ENCODE data around the gene FOS.

DNA sequence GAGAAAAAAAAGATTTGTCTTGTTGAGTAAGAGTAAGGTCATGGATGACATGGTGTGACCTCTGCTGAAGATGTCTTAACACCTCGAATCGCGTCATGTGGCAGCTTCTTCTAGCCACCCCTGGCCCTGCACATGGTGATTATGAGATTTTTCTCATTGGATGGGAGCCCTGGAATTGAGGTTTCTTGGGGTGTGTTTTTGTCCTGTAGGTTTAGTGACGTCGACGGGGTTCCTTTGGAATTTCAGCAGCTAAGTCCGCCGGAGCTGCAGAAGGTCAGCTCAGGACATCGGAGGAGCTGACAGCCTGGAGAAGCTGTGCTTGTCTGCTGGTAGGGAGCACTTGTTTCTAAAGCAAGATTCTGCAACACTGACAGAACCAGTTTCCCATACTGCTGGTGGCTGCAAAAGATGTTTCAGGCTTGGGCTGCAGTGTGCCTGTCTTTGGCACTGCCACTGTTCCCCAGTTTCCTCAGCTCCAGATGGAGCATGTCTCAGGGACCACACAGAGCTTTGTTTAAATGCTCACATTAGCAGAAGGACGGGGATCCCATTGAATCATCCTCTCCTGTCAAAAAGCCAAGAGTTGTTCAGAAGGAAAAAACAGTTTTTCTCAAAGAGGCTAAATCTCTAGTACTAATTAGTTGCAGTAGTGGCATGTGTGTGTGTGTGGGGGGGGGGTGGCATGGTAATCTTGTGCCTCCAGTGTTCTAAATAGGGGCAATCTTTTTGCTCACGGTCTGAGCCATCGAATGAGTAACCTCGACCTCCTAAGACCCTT lies 5.2 kb upstream of the FOS start:
- TF ChIP-seq JUN (IDR thresholded peaks at IDR 0.05; ENCODE audit: low read depth, low read length) (no peak), EZH2 (IDR thresholded peaks at IDR 0.05; ENCODE audit: low read depth, low read length, severe bottlenecking) (no peak), KDM5A (IDR thresholded peaks at IDR 0.05; ENCODE audit: low read length) (no peak), POLR2A (IDR thresholded peaks at IDR 0.05; ENCODE audit: control extremely low read depth in 1 of 2, low read depth in 2 of 2, low read length in 2 of 2) (no peak), JUND (IDR thresholded peaks at IDR 0.05; ENCODE audit: low read length) (no peak), PHF8 (conservative IDR thresholded peaks at IDR 0.05; ENCODE audit: low read depth, low read length) (no peak), EP300 (IDR thresholded peaks at IDR 0.05; ENCODE audit: borderline replicate concordance in 1 of 2, low read depth in 2 of 2, low read length in 2 of 2) (no peak), TAF1 (IDR thresholded peaks at IDR 0.05; ENCODE audit: low read depth, low read length) (no peak)
- TF ChIP-seq, protein P1, sequence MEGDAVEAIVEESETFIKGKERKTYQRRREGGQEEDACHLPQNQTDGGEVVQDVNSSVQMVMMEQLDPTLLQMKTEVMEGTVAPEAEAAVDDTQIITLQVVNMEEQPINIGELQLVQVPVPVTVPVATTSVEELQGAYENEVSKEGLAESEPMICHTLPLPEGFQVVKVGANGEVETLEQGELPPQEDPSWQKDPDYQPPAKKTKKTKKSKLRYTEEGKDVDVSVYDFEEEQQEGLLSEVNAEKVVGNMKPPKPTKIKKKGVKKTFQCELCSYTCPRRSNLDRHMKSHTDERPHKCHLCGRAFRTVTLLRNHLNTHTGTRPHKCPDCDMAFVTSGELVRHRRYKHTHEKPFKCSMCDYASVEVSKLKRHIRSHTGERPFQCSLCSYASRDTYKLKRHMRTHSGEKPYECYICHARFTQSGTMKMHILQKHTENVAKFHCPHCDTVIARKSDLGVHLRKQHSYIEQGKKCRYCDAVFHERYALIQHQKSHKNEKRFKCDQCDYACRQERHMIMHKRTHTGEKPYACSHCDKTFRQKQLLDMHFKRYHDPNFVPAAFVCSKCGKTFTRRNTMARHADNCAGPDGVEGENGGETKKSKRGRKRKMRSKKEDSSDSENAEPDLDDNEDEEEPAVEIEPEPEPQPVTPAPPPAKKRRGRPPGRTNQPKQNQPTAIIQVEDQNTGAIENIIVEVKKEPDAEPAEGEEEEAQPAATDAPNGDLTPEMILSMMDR (IDR thresholded peaks at IDR 0.05; ENCODE audit: control extremely low read depth in 1 of 3, insufficient read depth in 1 of 3, low read depth in 1 of 3, low read length in 3 of 3), result no peak
- TF ChIP-seq, protein P2, sequence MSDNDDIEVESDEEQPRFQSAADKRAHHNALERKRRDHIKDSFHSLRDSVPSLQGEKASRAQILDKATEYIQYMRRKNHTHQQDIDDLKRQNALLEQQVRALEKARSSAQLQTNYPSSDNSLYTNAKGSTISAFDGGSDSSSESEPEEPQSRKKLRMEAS (IDR thresholded peaks at IDR 0.05), result no peak
